Spleen (tissue), 7 donors: ENCODE data around the gene LGALSL.

Experiments used
- CTCF ChIP-seq, 11 experiments: fragments of 200-600 bp in 7 of 11; fragments of 450-650 bp in 4 of 11; sonication (generic) in 4 of 11; IDR thresholded peaks in 8 of 11; conservative IDR thresholded peaks in 3 of 11; 1 replicate in 7 of 11; 2 replicates in 4 of 11; pipeline versions ENCODE4 v1.4.0 to v1.8.0; 2016 to 2021; ENCODE audit warnings: antibody characterized with exemption in 11 of 11, inconsistent platforms in 4 of 11, mild to moderate bottlenecking in 1 of 11
- POLR2A ChIP-seq, 3 donors: fragments of 450-650 bp; IDR thresholded peaks; one replicate each; pipeline ENCODE4 v1.5.1; 2017; ENCODE audit warnings: antibody characterized with exemption in 3 of 3, mild to moderate bottlenecking in 1 of 3
- POLR2AphosphoS5 ChIP-seq, 3 donors: sonication (generic); formaldehyde crosslinking; IDR thresholded peaks; one replicate each; pipeline ENCODE4 v1.5.1; 2017; ENCODE audit warnings: antibody characterized with exemption in 3 of 3
- donor health status: DM: no; HTN: no; CAD: no; lungs with moderate emphysema.
- donor health status: DM: no; HTN: no; CAD: no.
- donor health status: DM: no; HTN: no; CAD: no.

- TF ChIP-seq CTCF (IDR thresholded peaks at IDR 0.05 in 8 of 11, conservative IDR thresholded peaks at IDR 0.05 in 3 of 11) (no peak), POLR2A (IDR thresholded peaks at IDR 0.05) (no peak), POLR2AphosphoS5 (IDR thresholded peaks at IDR 0.05) (peak in 2 of 3 donors; percentile 57 to 74)
These were observed 48.2 kb upstream of the LGALSL start for GRCh38 chr2:64405581-64406406.
